GM19035 (cell line): ENCODE data around the gene KIF25.

ENCODE experiments used
- ATAC-seq: cut with Tn5 transposase; IDR thresholded peaks from one replicate; pipeline ENCODE4 v1.9.1; 2021; ENCODE audit not compliant: unreplicated experiment

KIF25 gene

DNA sequence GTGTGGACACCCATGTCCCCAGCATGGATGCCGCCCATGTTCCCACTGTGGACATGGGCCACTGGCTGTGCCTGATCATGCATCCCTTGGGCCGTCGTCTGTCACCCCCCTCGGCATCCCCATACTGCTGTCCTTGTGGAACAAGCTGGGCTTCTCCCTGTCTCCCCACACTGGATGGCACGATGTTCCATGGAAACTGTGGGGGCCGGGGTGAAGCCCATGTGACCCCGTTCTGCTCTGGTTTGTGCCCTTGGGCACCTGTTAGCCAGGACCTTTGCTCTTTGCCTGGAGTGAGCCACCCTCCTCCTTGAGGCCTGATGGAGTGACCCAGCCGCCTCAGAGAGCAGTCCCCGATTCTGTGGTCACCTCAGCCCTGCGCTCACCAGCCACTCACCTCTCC is 89.1 kb downstream of the KIF25 start:
- no peak for ATAC-seq

DNA sequence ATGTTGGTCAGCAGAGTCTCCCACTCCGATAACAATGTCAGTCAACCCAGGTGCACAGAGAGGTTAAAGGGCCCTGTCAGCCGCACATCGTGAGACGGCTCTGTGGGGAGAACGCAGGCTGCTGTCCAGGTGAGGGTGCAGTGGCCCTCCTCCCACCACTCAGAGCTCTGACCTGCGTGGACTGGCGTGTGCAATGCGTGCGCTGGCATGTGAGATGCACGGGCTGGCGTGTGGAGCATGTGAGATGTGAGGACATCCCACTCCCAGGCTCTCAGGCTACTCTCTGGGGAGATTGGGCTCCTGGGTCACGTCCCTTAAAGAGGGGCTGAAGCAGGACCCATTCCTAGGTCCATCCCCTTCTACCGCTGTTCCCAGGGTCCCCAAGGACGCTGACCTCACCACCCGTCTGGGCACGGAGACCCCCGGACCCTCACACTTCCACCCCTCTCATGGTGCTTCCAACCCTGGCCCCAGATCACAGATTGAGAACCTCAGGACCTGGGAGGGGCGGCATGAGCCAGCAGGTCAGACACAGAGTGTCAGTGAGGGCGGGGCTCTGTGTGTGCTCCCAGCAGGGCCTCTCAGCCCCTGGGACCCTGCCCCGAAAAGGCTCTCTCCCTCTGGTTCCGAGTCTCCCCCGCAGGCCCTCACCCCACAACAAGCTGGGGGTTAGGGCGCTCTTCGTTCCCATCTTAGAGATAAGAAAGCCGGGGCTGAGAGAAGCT is 90.1 kb downstream of the KIF25 start:
- ATAC-seq: no peak

- no peak for ATAC-seq
Observed at GRCh38 chr6:168088161-168089053, 90.9 kb downstream of the KIF25 start.

- ATAC-seq: no peak
Observed at GRCh38 chr6:168089186-168090063, 92.0 kb downstream of the KIF25 start.

- ATAC-seq: no peak
Observed at GRCh38 chr6:168090064-168090690, 92.7 kb downstream of the KIF25 start.

DNA sequence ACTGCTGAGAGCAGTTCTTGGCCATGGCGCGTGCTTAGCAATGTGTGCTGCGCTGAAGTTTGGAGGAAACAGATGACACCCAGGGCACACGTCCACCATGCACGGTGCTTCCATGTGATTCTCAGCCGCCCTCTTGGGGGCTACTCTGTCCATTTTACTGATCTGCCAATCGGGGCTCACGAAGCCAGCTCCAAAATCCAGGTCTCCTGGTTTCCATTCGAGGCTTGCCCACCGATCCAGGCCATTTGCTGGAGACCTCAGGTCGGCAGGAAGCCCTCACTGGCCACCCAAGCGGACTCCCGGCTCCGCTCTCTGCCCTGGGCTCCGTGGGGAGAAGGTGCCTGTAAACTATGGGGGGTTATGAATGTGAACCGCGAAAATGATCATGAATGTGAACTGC is 93.2 kb downstream of the KIF25 start:
- ATAC-seq: no peak

GRCh38 chr6:168091381-168092264 is 94.2 kb downstream of the KIF25 start:
- no peak for ATAC-seq

GRCh38 chr6:168092541-168092940 is 95.1 kb downstream of the KIF25 start:
- ATAC-seq: no peak

GRCh38 chr6:168093071-168093505 is 95.6 kb downstream of the KIF25 start:
- no peak for ATAC-seq

GRCh38 chr6:168093634-168094033 is 96.2 kb downstream of the KIF25 start:
- ATAC-seq: no peak
